ENCODE measurements around the gene CELF5. TPM values are rescaled to one million over a fixed set of nuclear protein-coding genes. Genes with fewer than 3 reads are reported as not detected.

Gene CELF5
- total and polyA plus RNA-seq, 9 of the 15 experiments (the other 6 are each of a cell fraction or from before 2014, with no cell fraction given): 0.01 to 0.56 (median 0.22) TPM

DNA sequence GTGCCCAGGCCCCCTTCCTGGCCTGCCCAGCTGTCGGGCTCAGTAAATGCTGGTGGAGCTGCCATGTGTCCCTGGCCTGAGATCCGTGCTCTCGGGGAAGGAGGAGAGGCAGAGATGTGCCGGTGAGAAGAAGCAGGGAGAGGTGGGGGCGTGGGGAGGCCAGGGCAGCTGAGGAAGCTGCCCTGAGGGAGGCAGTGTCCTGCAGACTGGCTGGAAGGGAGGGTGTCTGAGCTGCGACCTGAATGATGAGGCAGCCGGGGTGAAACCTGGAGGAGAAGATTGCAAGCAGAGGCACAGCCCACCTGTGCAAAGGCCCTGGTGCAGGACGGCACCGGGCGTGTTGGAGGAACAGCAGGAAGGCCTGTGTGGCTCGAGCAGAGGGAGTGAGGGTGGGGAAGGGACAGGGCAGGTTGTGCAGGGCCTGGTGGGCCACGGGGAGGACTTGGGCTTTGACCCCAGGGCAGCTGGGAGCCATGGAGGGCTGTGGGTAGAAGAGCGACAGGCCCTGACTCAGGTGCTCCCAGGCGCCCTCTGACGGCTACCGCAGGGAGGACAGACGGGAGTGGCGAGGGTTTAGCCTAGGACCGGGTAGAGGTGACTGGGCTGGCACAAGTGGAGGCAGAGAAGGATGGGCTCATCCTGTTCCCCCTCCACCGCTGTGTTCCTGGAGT lies 14.0 kb upstream of the CELF5 start (continued):
- peak; percentile 64 for TF ChIP-seq PKNOX1 (IDR thresholded peaks at IDR 0.05)
- TF ChIP-seq FOXJ3 (CRISPR knock-in tag; IDR thresholded peaks at IDR 0.05): no peak
- peak; percentile 35; the same call in 1 of the 2 replicates for TF ChIP-seq POLR2AphosphoS2 (IDR thresholded peaks at IDR 0.05; ENCODE audit: low read length)
- TF ChIP-seq, protein P1, sequence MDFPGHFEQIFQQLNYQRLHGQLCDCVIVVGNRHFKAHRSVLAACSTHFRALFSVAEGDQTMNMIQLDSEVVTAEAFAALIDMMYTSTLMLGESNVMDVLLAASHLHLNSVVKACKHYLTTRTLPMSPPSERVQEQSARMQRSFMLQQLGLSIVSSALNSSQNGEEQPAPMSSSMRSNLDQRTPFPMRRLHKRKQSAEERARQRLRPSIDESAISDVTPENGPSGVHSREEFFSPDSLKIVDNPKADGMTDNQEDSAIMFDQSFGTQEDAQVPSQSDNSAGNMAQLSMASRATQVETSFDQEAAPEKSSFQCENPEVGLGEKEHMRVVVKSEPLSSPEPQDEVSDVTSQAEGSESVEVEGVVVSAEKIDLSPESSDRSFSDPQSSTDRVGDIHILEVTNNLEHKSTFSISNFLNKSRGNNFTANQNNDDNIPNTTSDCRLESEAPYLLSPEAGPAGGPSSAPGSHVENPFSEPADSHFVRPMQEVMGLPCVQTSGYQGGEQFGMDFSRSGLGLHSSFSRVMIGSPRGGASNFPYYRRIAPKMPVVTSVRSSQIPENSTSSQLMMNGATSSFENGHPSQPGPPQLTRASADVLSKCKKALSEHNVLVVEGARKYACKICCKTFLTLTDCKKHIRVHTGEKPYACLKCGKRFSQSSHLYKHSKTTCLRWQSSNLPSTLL (IDR thresholded peaks at IDR 0.05): no peak
- TF ChIP-seq HOXB6 (CRISPR knock-in tag; IDR thresholded peaks at IDR 0.05; ENCODE audit: borderline replicate concordance): no peak
- TF ChIP-seq ELF1 (tag; IDR thresholded peaks at IDR 0.05): no peak
- TF ChIP-seq ZSCAN29 (IDR thresholded peaks at IDR 0.05): no peak
- no peak for TF ChIP-seq BRCA1 (IDR thresholded peaks at IDR 0.05)
- no peak for TF ChIP-seq BRCA1 (CRISPR knock-in tag; IDR thresholded peaks at IDR 0.05)
- TF ChIP-seq ZBTB9 (CRISPR knock-in tag; IDR thresholded peaks at IDR 0.05): no peak
- TF ChIP-seq XRCC3 (IDR thresholded peaks at IDR 0.05): no peak
- TF ChIP-seq ZBTB7A (IDR thresholded peaks at IDR 0.05; ENCODE audit: borderline replicate concordance, control insufficient read depth, low read depth, low read length): peak; percentile 29; the same call in 1 of the 2 replicates
- no peak for TF ChIP-seq ZNF518B (CRISPR knock-in tag; IDR thresholded peaks at IDR 0.05)
- TF ChIP-seq SP1 (CRISPR knock-in tag; IDR thresholded peaks at IDR 0.05): 0 out of 2 replicates have a peak, but pooled peaks have one; percentile 38
- TF ChIP-seq, protein P2, sequence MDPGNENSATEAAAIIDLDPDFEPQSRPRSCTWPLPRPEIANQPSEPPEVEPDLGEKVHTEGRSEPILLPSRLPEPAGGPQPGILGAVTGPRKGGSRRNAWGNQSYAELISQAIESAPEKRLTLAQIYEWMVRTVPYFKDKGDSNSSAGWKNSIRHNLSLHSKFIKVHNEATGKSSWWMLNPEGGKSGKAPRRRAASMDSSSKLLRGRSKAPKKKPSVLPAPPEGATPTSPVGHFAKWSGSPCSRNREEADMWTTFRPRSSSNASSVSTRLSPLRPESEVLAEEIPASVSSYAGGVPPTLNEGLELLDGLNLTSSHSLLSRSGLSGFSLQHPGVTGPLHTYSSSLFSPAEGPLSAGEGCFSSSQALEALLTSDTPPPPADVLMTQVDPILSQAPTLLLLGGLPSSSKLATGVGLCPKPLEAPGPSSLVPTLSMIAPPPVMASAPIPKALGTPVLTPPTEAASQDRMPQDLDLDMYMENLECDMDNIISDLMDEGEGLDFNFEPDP (CRISPR knock-in tag; IDR thresholded peaks at IDR 0.05): no peak
- peak; percentile 66 for TF ChIP-seq SMC3 (conservative IDR thresholded peaks at IDR 0.05; ENCODE audit: insufficient read depth, low read depth, low read length)
- TF ChIP-seq CREB3 (tag; conservative IDR thresholded peaks at IDR 0.05; ENCODE audit: low read depth): no peak
- no peak for TF ChIP-seq RBM34 (IDR thresholded peaks at IDR 0.05; ENCODE audit: borderline replicate concordance, insufficient read depth, low read length)

Data from K562 (cell line).